ENCODE data around the gene CACHD1. TPM values are rescaled to one million over a fixed set of nuclear protein-coding genes. Genes with fewer than 3 reads are reported as not detected.

Gene CACHD1
- total and polyA plus RNA-seq, 3 donors from 2014 or later: 7.4 to 10.3 (median 8.3) TPM

DNA sequence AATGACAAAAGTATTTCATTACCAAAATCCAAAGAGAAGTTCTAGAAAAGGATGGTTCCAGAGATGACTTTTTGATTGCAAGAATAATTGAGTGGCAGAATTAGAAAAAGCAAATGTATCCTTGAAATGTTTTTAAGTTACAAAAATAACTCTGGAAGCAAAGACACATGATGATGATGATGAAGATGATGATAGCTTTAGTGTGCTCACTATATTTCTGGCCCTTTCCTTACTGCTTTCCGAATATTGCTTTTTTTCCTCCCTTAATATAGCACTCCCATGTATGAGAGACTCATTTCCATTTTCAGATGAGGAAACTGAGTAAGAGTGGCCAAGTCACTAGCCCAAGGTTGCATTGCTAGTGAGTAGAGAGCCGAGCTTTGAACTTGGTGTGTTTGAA lies 54.7 kb downstream of the CACHD1 start:
- Histone ChIP-seq H3K27ac (no peak overlapping the region), H3K4me1 (peaks cover 12% of the 10 kb centered on the region)

DNA sequence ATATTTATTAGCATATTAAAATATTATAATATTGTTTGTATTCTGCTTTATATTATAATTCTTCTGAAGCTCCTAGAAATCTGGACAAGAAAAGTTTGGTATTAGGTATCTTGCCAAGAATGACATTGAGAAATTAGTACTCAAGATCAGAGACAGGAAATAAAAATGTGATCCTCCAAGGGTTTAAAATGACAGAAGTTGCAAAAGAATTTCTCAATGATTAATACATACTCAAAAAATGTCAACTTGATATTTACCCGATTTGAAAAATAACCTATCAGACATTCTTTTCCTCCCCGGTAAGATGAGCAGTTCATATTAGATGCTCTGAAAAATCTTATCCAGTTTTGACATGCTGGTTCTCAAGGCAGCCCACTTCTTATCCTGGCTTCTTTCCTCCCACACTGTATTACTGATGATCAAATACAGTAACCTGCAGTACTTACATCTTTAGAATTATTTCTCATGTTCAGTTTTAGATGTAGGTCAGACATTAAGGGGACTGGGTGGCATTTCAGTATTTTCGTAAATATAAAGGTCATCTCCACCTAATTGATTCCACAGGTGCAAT lies 55.3 kb downstream of the CACHD1 start:
- Histone ChIP-seq H3K27ac (no peak overlapping the region), H3K4me3 (no peak overlapping the region), H3K27me3 (no peaks in the 10 kb centered on the region), H3K36me3 (ENCODE audit: low read depth, missing control alignments) (no peaks in the 10 kb centered on the region), H3K4me1 (peaks cover 7% of the 10 kb centered on the region), H3K9me3 (no peaks in the 10 kb centered on the region)
- WGBS, 2 donors: 61 to 64% methylated on average over 3 of the region's 3 CpGs
- no peak for DNase-seq
- intact Hi-C loops (cut with DNase I; ENCODE audit: low total_unique reads): no loop called here
- no peak for TF ChIP-seq POLR2A (IDR thresholded peaks at IDR 0.05)
- TF ChIP-seq, protein P1, sequence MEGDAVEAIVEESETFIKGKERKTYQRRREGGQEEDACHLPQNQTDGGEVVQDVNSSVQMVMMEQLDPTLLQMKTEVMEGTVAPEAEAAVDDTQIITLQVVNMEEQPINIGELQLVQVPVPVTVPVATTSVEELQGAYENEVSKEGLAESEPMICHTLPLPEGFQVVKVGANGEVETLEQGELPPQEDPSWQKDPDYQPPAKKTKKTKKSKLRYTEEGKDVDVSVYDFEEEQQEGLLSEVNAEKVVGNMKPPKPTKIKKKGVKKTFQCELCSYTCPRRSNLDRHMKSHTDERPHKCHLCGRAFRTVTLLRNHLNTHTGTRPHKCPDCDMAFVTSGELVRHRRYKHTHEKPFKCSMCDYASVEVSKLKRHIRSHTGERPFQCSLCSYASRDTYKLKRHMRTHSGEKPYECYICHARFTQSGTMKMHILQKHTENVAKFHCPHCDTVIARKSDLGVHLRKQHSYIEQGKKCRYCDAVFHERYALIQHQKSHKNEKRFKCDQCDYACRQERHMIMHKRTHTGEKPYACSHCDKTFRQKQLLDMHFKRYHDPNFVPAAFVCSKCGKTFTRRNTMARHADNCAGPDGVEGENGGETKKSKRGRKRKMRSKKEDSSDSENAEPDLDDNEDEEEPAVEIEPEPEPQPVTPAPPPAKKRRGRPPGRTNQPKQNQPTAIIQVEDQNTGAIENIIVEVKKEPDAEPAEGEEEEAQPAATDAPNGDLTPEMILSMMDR (IDR thresholded peaks at IDR 0.05): no peak

More for the DNA sequence above, 54.7 kb downstream of the CACHD1 start:
- TF ChIP-seq, protein P1 (IDR thresholded peaks at IDR 0.05): no peak
- no peak for TF ChIP-seq POLR2A (IDR thresholded peaks at IDR 0.05)
- intact Hi-C loops (cut with DNase I; ENCODE audit: low total_unique reads): no loop called here
- Histone ChIP-seq H3K27me3 (no peaks in the 10 kb centered on the region), H3K9me3 (no peaks in the 10 kb centered on the region), H3K4me3 (no peak overlapping the region), H3K36me3 (ENCODE audit: low read depth, missing control alignments) (no peaks in the 10 kb centered on the region)
- 92 to 93% methylated on average over 2 of the region's 2 CpGs for WGBS, 2 donors
- no peak for DNase-seq

DNA sequence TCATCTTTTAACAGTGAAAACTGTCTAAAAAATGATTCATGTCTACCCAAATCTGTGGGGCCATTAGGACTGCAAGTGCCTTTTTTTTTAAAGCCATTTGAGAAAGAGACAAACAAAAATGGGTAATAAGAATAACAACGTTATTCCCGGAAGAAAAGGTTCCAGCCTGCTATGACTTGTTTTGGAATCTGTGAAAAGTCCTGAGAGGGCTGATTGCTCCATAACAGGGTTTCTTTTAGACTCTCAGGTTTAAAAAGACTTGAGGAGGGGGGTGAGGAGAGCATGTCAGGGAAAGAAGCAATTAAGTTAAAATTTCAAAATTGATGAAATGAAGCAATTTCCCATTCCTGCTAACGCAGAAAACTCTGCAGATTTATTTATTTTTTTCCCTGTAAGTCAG lies 56.4 kb downstream of the CACHD1 start:
- Histone ChIP-seq H3K4me3 (no peak overlapping the region), H3K27ac (peak overlapping the region in 1 of 2 donors; percentile 37), H3K36me3 (ENCODE audit: low read depth, missing control alignments) (no peaks in the 10 kb centered on the region), H3K27me3 (no peaks in the 10 kb centered on the region), H3K9me3 (no peaks in the 10 kb centered on the region), H3K4me1 (peaks cover 5% of the 10 kb centered on the region)
- DNase-seq: no peak
- intact Hi-C loops (cut with DNase I; ENCODE audit: low total_unique reads): no loop called here
- 58 to 59% methylated on average over 3 of the region's 3 CpGs for WGBS, 2 donors
- TF ChIP-seq POLR2A (IDR thresholded peaks at IDR 0.05): no peak
- TF ChIP-seq, protein P1 (IDR thresholded peaks at IDR 0.05): no peak

DNA sequence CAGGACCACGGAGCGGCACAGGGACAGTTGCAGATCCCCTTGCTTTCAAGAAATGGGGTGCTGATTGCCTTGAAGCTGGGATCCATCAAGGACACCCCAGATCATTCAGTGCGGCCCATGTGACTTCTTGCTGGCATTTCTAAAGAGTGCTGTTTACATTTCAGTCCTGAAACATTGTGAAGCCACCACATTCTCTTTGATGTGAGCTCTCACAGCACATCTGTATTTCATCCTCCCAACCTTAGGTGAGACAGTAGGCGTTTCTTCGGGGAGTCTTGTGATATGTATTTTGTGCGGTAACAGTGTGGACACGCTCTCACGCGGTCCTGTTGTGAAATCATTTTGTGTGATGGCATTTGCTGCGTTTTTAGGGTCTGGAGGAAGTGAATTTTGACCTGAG lies 57.2 kb downstream of the CACHD1 start:
- Histone ChIP-seq H3K4me1 (peaks cover 5% of the 10 kb centered on the region), H3K27me3 (no peaks in the 10 kb centered on the region), H3K27ac (no peak overlapping the region), H3K4me3 (no peak overlapping the region), H3K9me3 (no peaks in the 10 kb centered on the region), H3K36me3 (ENCODE audit: low read depth, missing control alignments) (no peaks in the 10 kb centered on the region)
- no peak for DNase-seq
- 86 to 87% methylated on average over 10 of the region's 10 CpGs for WGBS, 2 donors
- intact Hi-C loops (cut with DNase I; ENCODE audit: low total_unique reads): no loop called here
- TF ChIP-seq POLR2A (IDR thresholded peaks at IDR 0.05): no peak
- TF ChIP-seq, protein P1 (IDR thresholded peaks at IDR 0.05): no peak

DNA sequence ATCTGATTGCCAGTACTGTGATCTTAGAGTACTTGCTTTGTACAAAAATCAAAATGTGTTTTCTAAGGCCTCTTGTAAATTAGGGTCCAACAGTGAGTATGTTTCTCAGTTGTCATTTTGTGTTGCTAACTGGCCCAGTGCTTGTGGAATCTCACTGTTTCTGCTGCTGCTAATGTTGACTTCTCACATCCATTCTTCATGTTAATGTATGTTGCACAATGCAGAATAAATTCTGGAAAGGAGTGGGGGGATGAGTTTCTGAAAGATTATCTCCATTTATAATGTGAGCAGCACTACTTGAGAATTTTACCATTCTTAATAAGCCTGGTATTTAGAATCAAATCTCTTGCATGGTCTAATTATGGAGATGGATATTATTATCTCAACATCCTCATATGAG lies 57.9 kb downstream of the CACHD1 start:
- H3K36me3 ChIP-seq (ENCODE audit: low read depth, missing control alignments): no peaks in the 10 kb centered on the region
- TF ChIP-seq, protein P1 (IDR thresholded peaks at IDR 0.05): no peak
- no peak for TF ChIP-seq POLR2A (IDR thresholded peaks at IDR 0.05)
- no peak overlapping the region for H3K4me3 ChIP-seq
- peaks cover 5% of the 10 kb centered on the region for H3K4me1 ChIP-seq
- no peak for DNase-seq
- H3K27ac ChIP-seq: no peak overlapping the region
- H3K27me3 ChIP-seq: no peaks in the 10 kb centered on the region
- intact Hi-C loops (cut with DNase I; ENCODE audit: low total_unique reads): no loop called here
- H3K9me3 ChIP-seq: no peaks in the 10 kb centered on the region
